ENCODE measurements around the gene SEMA5A. TPM values are rescaled to one million over a fixed set of nuclear protein-coding genes. Genes with fewer than 3 reads are reported as not detected.

The SEMA5A gene
- 5.3 and 15.0 TPM in 2 replicates for total RNA-seq

GRCh38 chr5:9545992-9546851, at the start of gene SEMA5A:
Gene SEMA5A, minus strand, starts transcription at chr5:9546075. Its CDS starts 166,129 bp downstream, at chr5:9379946.

Other genes starting within 250 kb of the SEMA5A start
- not detected in 2 replicates for gene TAS2R1, start 84.3 kb upstream of the SEMA5A start, total RNA-seq